Left forelimb (tissue), 1 donor: ENCODE results near the gene PPFIBP1.
"Not testable (repeated sequence)": the region's sequence is repeated elsewhere in the genome, so short reads cannot be mapped to it uniquely, and the experiment has no call there.

ENCODE experiments used
- DNase-seq: peaks from one replicate; pipeline ENCODE4 v3.0.0-alpha.2; 2018; ENCODE audit warnings: low spot score

PPFIBP1 gene

GRCh38 chr12:27710592-27711316, 186.7 kb downstream of the PPFIBP1 start, which contains the start of gene MRPS35:
TSS of gene MRPS35 (plus strand) at chr12:27710832. CDS start at chr12:27710844, 12 bp downstream.
- DNase-seq: peak; percentile 96

- DNase-seq: no peak
Measured at GRCh38 chr12:27711317-27711682, 187.3 kb downstream of the PPFIBP1 start.

GRCh38 chr12:27711967-27712366, 188.0 kb downstream of the PPFIBP1 start:
- no peak for DNase-seq

- no peak for DNase-seq
Measured at GRCh38 chr12:27723212-27723611, 199.2 kb downstream of the PPFIBP1 start.

- DNase-seq: no peak
Measured at GRCh38 chr12:27730097-27730588, 206.1 kb downstream of the PPFIBP1 start.

GRCh38 chr12:27732281-27732680, 208.3 kb downstream of the PPFIBP1 start:
- DNase-seq: no peak

GRCh38 chr12:27733052-27733656, 209.1 kb downstream of the PPFIBP1 start:
- DNase-seq: no peak

- DNase-seq: no peak
Measured at GRCh38 chr12:27733791-27734190, 209.8 kb downstream of the PPFIBP1 start.

GRCh38 chr12:27734321-27734720, 210.3 kb downstream of the PPFIBP1 start:
- DNase-seq: not testable (repeated sequence)

- no peak for DNase-seq
Measured at GRCh38 chr12:27743601-27744000, 219.6 kb downstream of the PPFIBP1 start.
